Astrocyte (in vitro differentiated cells and primary cell): Measurements from ENCODE around the gene ASMTL.

Experiments used
- CTCF ChIP-seq: IDR thresholded peaks from 2 replicates; pipeline ENCODE4 v1.5.1; 2011; ENCODE audit warnings: low read depth, mild to moderate bottlenecking, inconsistent platforms, low read length, moderate library complexity; ENCODE audit not compliant: insufficient read depth
- EZH2 ChIP-seq: IDR thresholded peaks from 2 replicates; pipeline ENCODE4 v1.6.1; 2012; ENCODE audit warnings: mild to moderate bottlenecking, low read length, inconsistent platforms; ENCODE audit not compliant: insufficient read depth

- TF ChIP-seq CTCF (no peak), EZH2 (no peak)
Observed at GRCh38 chrX:1476682-1477081, 24.0 kb upstream of the ASMTL start.
